RWPE2 (cell line): ENCODE results near the gene KMT2C.
A peak's percentile ranks its signal among the peaks of the same experiment; 100 is the strongest.

Source experiments
- ATAC-seq: fragments of 200-7000 bp; cut with Tn5 transposase; 3 replicates; pipeline ENCODE4 v1.9.1; 2021; ENCODE audit warnings: low read depth
- DNase-seq: peaks from one replicate; pipeline ENCODE4 v3.0.0-alpha.2; 2020; ENCODE audit warnings: low spot score
- H3K27ac ChIP-seq: fragments of 450-650 bp; 2 replicates; pipeline ENCODE4 v1.5.1; 2017; ENCODE audit warnings: mild to moderate bottlenecking; ENCODE audit not compliant: poor library complexity, severe bottlenecking
- H3K27me3 ChIP-seq: fragments of 250-450 bp; sonication (Bioruptor Pico); 2 replicates; pipeline ENCODE4 v1.5.1; 2021; ENCODE audit warnings: mild to moderate bottlenecking, moderate library complexity; ENCODE audit not compliant: insufficient read depth, poor library complexity, severe bottlenecking
- H3K36me3 ChIP-seq: fragments of 250-450 bp; sonication (Bioruptor Pico); 2 replicates; pipeline ENCODE4 v1.5.1; 2020; ENCODE audit warnings: low read depth, mild to moderate bottlenecking, moderate library complexity
- H3K4me1 ChIP-seq: fragments of 250-450 bp; sonication (Bioruptor Pico); 2 replicates; pipeline ENCODE4 v1.5.1; 2021; ENCODE audit warnings: mild to moderate bottlenecking, moderate library complexity; ENCODE audit not compliant: insufficient read depth, poor library complexity, severe bottlenecking
- H3K4me3 ChIP-seq: fragments of 250-450 bp; sonication (Bioruptor Pico); 2 replicates; pipeline ENCODE4 v1.5.1; 2021; ENCODE audit warnings: mild to moderate bottlenecking, moderate library complexity; ENCODE audit not compliant: severe bottlenecking
- H3K9me3 ChIP-seq: fragments of 250-450 bp; sonication (Bioruptor Pico); 2 replicates; pipeline ENCODE4 v1.5.1; 2021; ENCODE audit warnings: mild to moderate bottlenecking, moderate library complexity; ENCODE audit not compliant: severe bottlenecking
- TF ChIP-seq, protein P1 (sequence below): fragments of 450-650 bp; IDR thresholded peaks from one replicate; pipeline ENCODE4 v1.5.1; 2017; ENCODE audit warnings: mild to moderate bottlenecking, moderate library complexity; ENCODE audit not compliant: poor library complexity, severe bottlenecking

The KMT2C gene

DNA sequence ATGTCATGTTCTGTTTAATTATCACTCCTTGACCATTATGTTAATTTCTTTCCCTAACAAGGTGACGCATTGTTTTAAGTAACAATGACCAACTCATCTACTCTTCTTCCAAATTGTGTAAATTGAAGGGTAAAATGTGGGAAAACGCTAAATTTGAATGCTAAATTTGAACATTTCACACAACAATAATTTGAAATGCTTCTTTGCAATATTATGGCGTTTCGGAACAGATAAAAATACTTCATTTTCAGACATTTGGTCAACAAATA is 29.2 kb upstream of the KMT2C start:
- Histone ChIP-seq H3K9me3 (no peaks in the 10 kb centered on the region), H3K4me3 (peak overlapping the region; percentile 83), H3K27ac (peak overlapping the region; percentile 74), H3K4me1 (no peaks in the 10 kb centered on the region), H3K27me3 (no peaks in the 10 kb centered on the region), H3K36me3 (no peaks in the 10 kb centered on the region)
- TF ChIP-seq, protein P1, sequence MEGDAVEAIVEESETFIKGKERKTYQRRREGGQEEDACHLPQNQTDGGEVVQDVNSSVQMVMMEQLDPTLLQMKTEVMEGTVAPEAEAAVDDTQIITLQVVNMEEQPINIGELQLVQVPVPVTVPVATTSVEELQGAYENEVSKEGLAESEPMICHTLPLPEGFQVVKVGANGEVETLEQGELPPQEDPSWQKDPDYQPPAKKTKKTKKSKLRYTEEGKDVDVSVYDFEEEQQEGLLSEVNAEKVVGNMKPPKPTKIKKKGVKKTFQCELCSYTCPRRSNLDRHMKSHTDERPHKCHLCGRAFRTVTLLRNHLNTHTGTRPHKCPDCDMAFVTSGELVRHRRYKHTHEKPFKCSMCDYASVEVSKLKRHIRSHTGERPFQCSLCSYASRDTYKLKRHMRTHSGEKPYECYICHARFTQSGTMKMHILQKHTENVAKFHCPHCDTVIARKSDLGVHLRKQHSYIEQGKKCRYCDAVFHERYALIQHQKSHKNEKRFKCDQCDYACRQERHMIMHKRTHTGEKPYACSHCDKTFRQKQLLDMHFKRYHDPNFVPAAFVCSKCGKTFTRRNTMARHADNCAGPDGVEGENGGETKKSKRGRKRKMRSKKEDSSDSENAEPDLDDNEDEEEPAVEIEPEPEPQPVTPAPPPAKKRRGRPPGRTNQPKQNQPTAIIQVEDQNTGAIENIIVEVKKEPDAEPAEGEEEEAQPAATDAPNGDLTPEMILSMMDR: no peak
- ATAC-seq (no peak), DNase-seq (no peak)

DNA sequence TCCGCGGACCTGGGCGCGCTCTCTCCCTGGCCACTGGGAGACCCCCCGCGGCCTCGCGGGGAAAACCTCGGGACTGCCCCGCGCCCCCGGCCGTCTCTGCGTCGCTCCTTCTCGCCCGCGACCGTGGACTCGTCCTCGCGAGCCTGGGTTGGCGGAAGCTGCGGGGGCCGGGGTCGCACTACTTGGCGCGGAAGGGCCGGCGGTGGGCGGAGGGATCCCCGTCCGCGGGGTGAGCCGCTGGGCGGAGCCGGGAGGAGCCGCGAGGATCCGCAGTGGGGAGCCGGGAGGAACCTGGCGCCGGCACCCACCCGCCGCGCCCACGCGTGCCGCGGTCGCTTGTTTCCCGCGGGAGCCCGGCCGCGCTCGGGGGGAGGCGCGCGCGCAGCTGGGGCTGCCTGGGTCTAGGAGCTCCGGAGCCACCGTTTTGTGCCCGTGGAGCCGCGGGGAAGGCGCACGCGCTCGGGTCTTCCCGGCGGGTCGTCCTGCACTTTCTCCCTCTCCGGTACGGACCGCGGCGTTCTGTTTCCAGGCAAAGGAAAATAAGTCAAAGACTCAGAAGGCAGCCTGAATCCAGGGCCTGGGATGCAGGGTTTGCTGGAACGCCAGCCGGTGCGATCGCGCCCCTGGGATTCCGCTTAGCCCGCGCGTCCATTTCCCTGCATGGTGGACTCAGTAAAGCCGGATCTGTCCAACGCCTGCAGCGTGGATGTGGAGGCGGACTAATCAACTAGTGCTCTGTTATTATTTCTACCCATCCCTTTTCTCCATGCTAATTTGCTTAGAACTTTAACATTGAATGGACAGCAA is 28.7 kb upstream of the KMT2C start:
- Histone ChIP-seq H3K27me3 (no peaks in the 10 kb centered on the region), H3K4me1 (no peaks in the 10 kb centered on the region), H3K4me3 (peak overlapping the region; percentile 83), H3K9me3 (no peaks in the 10 kb centered on the region), H3K27ac (peak overlapping the region; percentile 74), H3K36me3 (no peaks in the 10 kb centered on the region)
- TF ChIP-seq, protein P1: no peak
- DNase-seq: peak; percentile 68
- ATAC-seq: peak; percentile 49

DNA sequence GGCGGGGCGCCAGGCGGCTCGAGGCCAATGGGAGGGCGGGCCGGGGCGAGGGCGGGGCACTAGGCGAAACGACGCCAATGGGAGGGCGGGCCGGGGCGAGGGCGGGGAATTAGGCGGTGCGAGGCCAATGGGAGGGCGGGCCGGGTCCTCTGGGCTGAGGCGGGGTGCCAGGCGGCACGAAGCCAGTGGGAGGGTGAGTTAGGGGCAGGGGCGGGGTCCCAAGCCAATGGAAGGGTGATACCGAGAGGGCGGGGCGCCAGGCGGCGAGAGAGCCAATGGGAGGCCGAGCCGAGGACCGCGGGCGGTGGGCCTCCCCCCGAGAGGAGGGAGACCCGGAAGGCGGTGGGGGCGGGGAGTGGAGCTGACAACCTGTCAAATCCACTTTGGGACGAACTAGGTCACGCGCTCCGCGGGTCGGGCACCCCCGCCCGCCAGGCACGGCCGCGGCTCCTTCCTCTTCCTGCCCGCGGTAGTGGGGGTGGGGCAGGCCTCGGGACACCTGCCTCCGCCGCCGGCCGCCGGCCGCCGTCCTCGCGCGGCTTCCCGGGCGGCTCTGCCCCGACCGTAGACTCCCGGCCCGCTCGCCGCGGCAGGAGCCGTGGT is 28.0 kb upstream of the KMT2C start:
- H3K9me3 ChIP-seq: no peaks in the 10 kb centered on the region
- H3K4me3 ChIP-seq: peak overlapping the region; percentile 83
- TF ChIP-seq, protein P1: no peak
- H3K4me1 ChIP-seq: no peaks in the 10 kb centered on the region
- H3K36me3 ChIP-seq: no peaks in the 10 kb centered on the region
- H3K27me3 ChIP-seq: no peaks in the 10 kb centered on the region
- H3K27ac ChIP-seq: peak overlapping the region; percentile 74
- peak; percentile 81 for ATAC-seq
- peak; percentile 100 for DNase-seq

DNA sequence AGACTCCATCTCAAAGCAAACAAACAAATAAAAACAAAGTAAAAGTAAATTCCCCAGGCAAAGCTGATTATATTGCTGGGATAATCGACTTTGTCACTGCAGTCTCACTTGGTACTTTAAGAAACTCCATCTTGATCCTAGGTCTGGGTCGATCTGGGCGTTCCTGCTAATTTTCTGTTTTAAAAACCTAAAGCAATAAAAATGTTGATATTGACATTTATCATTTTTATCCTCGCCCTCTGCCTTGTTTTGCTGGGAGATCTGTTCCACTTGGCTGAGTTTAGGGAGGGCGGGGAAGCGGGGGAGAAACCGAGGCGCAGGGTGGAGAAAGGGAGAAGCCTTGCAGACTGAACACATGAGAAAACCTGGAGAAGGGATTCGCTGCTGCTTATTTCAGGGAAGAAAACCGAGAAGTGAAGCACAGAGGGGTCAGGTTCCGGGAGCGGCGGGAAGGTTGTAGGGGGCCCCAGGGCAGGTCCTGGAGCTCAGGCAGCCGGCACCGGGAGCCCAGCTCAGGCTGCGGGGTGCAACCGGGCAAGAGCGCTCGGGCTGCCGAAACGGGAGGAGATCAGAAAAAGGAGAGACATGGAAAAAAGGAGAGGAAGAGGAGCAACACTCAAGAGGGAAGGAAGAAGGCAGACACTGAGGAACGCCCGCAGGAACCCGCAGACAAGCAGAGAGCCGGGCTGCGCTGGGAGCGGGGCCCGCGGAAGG is 27.3 kb upstream of the KMT2C start:
- TF ChIP-seq, protein P1: no peak
- peak overlapping the region; percentile 60 for H3K4me3 ChIP-seq
- DNase-seq (no peak), ATAC-seq (peak; percentile 40)
- H3K36me3 ChIP-seq: no peaks in the 10 kb centered on the region
- H3K27ac ChIP-seq: peak overlapping the region; percentile 74
- H3K4me1 ChIP-seq: no peaks in the 10 kb centered on the region
- no peaks in the 10 kb centered on the region for H3K27me3 ChIP-seq
- H3K9me3 ChIP-seq: no peaks in the 10 kb centered on the region
